ENCODE results near the gene THADA. TPM values are rescaled to one million over a fixed set of nuclear protein-coding genes. Genes with fewer than 3 reads are reported as not detected.
A peak's percentile ranks its signal among the peaks of the same experiment; 100 is the strongest.

The THADA gene
- total RNA-seq, 1 donor from 2014 or later, result 28.3 TPM

- TF ChIP-seq, protein P1, sequence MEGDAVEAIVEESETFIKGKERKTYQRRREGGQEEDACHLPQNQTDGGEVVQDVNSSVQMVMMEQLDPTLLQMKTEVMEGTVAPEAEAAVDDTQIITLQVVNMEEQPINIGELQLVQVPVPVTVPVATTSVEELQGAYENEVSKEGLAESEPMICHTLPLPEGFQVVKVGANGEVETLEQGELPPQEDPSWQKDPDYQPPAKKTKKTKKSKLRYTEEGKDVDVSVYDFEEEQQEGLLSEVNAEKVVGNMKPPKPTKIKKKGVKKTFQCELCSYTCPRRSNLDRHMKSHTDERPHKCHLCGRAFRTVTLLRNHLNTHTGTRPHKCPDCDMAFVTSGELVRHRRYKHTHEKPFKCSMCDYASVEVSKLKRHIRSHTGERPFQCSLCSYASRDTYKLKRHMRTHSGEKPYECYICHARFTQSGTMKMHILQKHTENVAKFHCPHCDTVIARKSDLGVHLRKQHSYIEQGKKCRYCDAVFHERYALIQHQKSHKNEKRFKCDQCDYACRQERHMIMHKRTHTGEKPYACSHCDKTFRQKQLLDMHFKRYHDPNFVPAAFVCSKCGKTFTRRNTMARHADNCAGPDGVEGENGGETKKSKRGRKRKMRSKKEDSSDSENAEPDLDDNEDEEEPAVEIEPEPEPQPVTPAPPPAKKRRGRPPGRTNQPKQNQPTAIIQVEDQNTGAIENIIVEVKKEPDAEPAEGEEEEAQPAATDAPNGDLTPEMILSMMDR (IDR thresholded peaks at IDR 0.05), result peak; percentile 12
- H3K4me3 Mint-ChIP-seq (ENCODE audit: unreplicated experiment), result no peak overlapping the region
- DNase-seq (ENCODE audit: extremely low spot score, unreplicated experiment), result no peak
- H3K36me3 Mint-ChIP-seq (ENCODE audit: unreplicated experiment), result peaks cover 3% of the 10 kb centered on the region
- no peaks in the 10 kb centered on the region for H3K27me3 Mint-ChIP-seq (ENCODE audit: unreplicated experiment)
- no peak overlapping the region for H3K27ac Mint-ChIP-seq (ENCODE audit: unreplicated experiment)
- no peaks in the 10 kb centered on the region for H3K9me3 Mint-ChIP-seq (ENCODE audit: unreplicated experiment)
- H3K4me1 Mint-ChIP-seq (ENCODE audit: unreplicated experiment), result peaks cover 20% of the 10 kb centered on the region
Measured at GRCh38 chr2:43251171-43251731, 344.6 kb downstream of the THADA start.

DNA sequence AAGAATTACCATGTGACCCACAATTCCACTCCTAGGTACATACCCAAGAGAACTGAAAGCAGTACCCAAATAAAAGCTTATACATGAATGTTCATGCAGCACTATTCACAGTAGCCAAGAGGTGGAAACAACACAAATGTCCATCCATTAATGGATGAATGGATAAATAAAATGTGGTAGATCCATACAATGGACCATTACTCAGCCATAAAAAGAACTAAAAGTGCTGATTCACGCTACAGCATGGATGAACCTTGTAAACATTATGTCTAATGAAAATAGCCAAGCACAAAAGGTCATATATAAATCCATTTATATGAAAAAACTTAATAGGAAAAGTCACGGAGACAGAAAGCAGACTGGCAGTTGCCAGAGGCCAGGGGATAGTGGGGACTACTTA lies 345.8 kb downstream of the THADA start:
- TF ChIP-seq, protein P1 (IDR thresholded peaks at IDR 0.05), result no peak
- H3K4me3 Mint-ChIP-seq (ENCODE audit: unreplicated experiment), result no peak overlapping the region
- no peaks in the 10 kb centered on the region for H3K36me3 Mint-ChIP-seq (ENCODE audit: unreplicated experiment)
- H3K27me3 Mint-ChIP-seq (ENCODE audit: unreplicated experiment), result no peaks in the 10 kb centered on the region
- no peaks in the 10 kb centered on the region for H3K9me3 Mint-ChIP-seq (ENCODE audit: unreplicated experiment)
- peaks cover 9% of the 10 kb centered on the region for H3K4me1 Mint-ChIP-seq (ENCODE audit: unreplicated experiment)
- H3K27ac Mint-ChIP-seq (ENCODE audit: unreplicated experiment), result peak overlapping the region; percentile 25
- no peak for DNase-seq (ENCODE audit: extremely low spot score, unreplicated experiment)

GRCh38 chr2:43248621-43249020 lies 347.2 kb downstream of the THADA start:
- Mint-ChIP-seq H3K4me1 (ENCODE audit: unreplicated experiment) (peaks cover 2% of the 10 kb centered on the region), H3K36me3 (ENCODE audit: unreplicated experiment) (peaks cover 3% of the 10 kb centered on the region), H3K4me3 (ENCODE audit: unreplicated experiment) (no peak overlapping the region)

DNA sequence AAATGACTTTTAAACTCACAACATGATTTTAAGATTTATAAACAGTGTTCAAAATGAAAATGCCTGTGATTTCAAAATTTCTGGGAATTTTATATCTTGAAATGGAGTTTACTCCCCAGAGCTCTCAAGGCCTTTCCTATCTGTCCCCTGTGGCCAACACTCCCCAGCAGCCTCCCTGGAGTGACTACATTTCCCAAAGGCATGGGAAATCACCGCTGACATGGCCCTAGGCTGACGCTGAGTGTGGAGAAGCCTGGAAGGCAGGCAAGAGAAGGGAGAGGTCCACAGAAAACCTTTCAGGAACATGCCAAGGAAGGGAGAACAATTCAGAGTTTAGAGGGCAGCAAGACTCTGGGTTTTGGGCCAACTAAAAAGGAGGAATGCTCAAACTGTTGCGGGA lies 349.2 kb downstream of the THADA start:
- DNase-seq (ENCODE audit: extremely low spot score, unreplicated experiment), result no peak
- Mint-ChIP-seq H3K4me3 (ENCODE audit: unreplicated experiment) (no peak overlapping the region), H3K4me1 (ENCODE audit: unreplicated experiment) (peaks cover 2% of the 10 kb centered on the region), H3K27me3 (ENCODE audit: unreplicated experiment) (no peaks in the 10 kb centered on the region), H3K27ac (ENCODE audit: unreplicated experiment) (no peak overlapping the region), H3K36me3 (ENCODE audit: unreplicated experiment) (peaks cover 3% of the 10 kb centered on the region), H3K9me3 (ENCODE audit: unreplicated experiment) (no peaks in the 10 kb centered on the region)
- TF ChIP-seq, protein P1 (IDR thresholded peaks at IDR 0.05), result no peak

More at GRCh38 chr2:43248621-43249020, 347.2 kb downstream of the THADA start:
- no peak overlapping the region for H3K27ac Mint-ChIP-seq (ENCODE audit: unreplicated experiment)
- H3K9me3 Mint-ChIP-seq (ENCODE audit: unreplicated experiment), result no peaks in the 10 kb centered on the region
- H3K27me3 Mint-ChIP-seq (ENCODE audit: unreplicated experiment), result no peaks in the 10 kb centered on the region
- DNase-seq (ENCODE audit: extremely low spot score, unreplicated experiment), result no peak
- TF ChIP-seq, protein P1 (IDR thresholded peaks at IDR 0.05), result no peak

GRCh38 chr2:43241558-43241957 lies 354.3 kb downstream of the THADA start:
- TF ChIP-seq, protein P1 (IDR thresholded peaks at IDR 0.05), result no peak
- Mint-ChIP-seq H3K4me3 (ENCODE audit: unreplicated experiment) (no peak overlapping the region), H3K9me3 (ENCODE audit: unreplicated experiment) (no peaks in the 10 kb centered on the region), H3K27ac (ENCODE audit: unreplicated experiment) (no peak overlapping the region), H3K27me3 (ENCODE audit: unreplicated experiment) (no peaks in the 10 kb centered on the region), H3K36me3 (ENCODE audit: unreplicated experiment) (peaks cover 3% of the 10 kb centered on the region), H3K4me1 (ENCODE audit: unreplicated experiment) (peaks cover 6% of the 10 kb centered on the region)
- no peak for DNase-seq (ENCODE audit: extremely low spot score, unreplicated experiment)

Data from osteocyte (in vitro differentiated cells).